Activated CD8-positive, alpha-beta memory T cell treated with anti-CD3 and anti-CD28 coated beads, Interleukin-2, amount 50 U/mL, for 24 hours (primary cell): ENCODE measurements around the gene CCSER2.
"Not testable (repeated sequence)": the region's sequence is repeated elsewhere in the genome, so short reads cannot be mapped to it uniquely, and the experiment has no call there.

Experiments used
- DNase-seq: peaks from one replicate; pipeline ENCODE4 v3.0.0-alpha.2; 2020; ENCODE audit errors: extremely low read depth

Gene CCSER2

DNA sequence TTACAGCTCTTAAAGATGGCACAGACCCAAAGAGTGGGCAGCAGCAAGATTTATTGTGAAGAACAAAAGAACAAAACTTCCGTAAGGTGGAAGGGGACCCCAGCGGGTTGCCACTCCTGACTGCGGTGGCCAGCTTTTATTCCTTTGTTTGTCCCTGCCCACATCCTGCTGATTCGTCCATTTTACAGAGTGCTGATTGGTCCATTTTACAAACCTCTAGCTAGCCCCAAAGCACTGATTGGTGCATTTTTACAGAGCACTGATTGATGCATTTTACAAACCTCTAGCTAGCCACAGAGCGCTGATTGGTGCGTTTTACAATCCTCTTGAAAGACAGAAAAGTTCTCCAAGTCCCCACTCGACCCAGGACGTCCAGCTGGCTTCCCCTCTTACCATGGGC is 16.8 kb upstream of the CCSER2 start:
- no peak for DNase-seq

GRCh38 chr10:84312816-84313215 is 15.6 kb upstream of the CCSER2 start:
- DNase-seq = no peak

DNA sequence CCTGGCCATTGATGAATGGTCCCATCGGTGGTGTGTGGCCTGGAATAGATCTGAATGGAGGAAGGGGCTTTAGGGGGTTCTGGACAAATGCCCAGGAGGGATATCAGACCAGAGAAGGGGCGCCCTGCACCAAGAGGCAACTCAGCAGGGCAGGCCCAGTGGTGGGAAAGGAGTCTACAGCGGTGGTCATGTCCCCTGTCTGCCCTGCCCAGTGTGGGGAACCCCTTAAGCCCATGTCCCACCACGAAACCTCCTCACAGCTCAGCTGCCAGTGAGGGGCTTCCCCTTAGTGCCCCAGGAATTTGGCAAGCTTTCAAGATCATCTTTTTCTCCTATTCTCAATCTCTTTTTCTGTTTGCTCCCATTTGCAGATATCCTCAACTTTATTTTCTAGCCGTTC is 14.1 kb upstream of the CCSER2 start:
- no peak for DNase-seq

DNA sequence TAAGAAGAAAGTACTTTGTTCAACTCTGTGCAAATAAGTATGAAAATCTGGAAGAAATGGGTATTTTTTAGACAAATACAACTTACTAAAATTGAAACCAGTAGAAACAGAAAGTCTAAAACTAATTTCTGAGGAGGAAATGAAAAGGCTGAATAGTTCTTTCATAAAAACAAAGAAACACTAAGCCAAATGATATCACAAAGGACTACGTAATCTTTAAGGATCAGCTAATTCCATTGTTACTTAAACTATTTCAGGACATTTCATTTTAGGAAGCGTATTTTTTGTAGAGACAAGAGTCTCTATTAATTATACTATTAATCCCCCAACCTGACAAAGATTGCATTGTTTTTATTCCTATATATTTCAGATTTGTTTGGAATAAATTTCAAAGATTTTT is 11.2 kb upstream of the CCSER2 start:
- no peak for DNase-seq

DNA sequence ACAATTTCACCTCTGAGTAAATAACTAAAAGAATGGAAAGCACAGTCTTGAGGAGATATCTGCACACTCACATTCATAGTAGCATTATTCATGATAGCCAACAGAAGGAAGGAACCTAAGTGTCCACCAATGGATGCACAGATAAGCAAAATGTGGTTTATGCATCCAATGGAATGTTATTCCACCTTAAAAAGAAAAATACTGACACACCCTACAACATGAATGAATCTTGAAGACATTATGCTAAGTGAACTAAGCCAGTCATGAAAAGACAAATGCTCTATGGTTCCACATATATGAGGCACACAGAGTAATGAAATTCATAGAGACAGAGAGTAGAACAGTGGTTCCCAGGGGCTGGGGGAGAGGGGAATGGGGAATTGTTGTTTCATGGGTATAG is 6.5 kb upstream of the CCSER2 start:
- no peak for DNase-seq

- DNase-seq = not testable (repeated sequence)
Measured at GRCh38 chr10:84323566-84323965, 4.8 kb upstream of the CCSER2 start.

DNA sequence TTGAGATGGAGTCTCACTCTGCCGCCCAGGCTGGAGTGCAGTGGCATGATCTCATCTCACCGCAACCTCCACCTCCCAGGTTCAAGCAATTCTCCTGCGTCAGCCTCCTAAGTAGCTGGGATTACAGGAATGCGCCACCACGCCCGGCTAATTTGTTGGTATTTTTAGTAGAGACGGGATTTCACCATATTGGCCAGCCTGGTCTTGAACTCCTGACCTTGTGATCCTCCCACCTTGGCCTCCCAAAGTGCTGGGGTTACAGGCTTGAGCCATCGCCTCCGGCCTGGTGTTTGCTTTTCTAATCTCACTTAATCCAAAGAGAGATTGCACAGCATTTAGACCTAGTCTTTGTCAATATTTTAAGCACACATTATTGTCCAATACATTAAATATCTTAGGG is 1.4 kb upstream of the CCSER2 start:
- not testable (repeated sequence) for DNase-seq

- DNase-seq = peak; percentile 36
Measured at GRCh38 chr10:84329196-84329611, 815 bp downstream of the CCSER2 start.

GRCh38 chr10:84329986-84330651 is 1.7 kb downstream of the CCSER2 start:
- no peak for DNase-seq

DNA sequence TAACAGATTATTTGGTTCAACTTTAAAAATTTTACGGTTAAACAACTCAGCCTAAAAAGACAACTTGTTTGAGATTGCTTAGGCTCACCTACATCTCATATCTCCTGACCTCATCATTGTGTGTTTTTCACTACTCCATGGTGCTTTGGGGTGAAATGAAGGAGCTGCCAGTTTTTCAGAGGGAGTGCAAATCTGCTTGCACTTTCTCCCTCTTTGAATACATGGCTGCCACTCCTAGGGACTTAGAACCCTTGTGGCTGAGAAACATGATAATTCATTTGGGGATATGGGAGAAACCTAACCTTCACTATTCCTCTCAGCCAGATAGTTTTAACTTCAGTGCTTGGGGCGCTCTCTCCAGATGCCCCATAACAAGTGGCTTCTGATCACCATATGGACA is 2.7 kb downstream of the CCSER2 start:
- no peak for DNase-seq

GRCh38 chr10:84333864-84334451 is 5.6 kb downstream of the CCSER2 start:
- DNase-seq = peak; percentile 27

- no peak for DNase-seq
Measured at GRCh38 chr10:84334811-84335210, 6.4 kb downstream of the CCSER2 start.

- no peak for DNase-seq
Measured at GRCh38 chr10:84335516-84335915, 7.1 kb downstream of the CCSER2 start.

- no peak for DNase-seq
Measured at GRCh38 chr10:84336406-84337090, 8.2 kb downstream of the CCSER2 start.

DNA sequence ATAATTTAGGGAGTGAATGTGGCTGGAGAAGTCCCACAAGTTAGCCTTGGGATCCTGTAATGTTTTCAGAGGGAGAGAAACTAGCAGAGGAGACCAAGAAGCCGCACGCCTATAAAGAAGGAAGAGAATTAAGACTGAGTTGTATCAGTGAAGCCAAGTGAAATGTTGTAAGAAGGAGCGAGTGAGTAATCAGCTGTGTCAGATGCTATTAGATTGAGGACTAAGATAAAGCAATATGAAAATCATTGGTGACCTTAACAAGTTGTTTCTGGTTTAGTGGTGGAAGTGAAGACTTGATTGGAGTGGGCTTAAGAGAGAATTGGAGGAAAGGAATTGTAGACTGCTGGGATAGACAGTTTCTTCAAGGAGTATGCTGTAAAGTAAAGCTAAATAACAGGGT is 8.8 kb downstream of the CCSER2 start:
- DNase-seq = no peak

GRCh38 chr10:84339025-84339424 is 10.6 kb downstream of the CCSER2 start:
- no peak for DNase-seq

DNA sequence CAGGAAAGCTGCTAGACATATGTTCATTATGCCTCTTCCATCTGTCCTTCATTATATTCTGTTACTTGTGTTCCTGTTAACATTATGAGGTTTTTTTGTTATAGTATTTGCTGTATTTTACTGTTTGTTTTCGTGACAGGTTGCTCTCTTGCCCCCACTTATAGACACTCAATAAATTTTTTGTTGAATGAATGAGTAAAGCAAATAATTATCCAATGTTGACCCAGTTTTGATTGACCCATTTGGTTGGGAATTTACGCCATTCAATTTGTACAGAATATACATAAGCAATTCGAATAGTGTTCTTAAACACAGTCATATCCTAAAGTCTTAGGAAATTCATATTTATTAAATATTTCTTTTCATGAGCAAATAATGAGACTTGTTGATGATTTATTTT is 11.8 kb downstream of the CCSER2 start:
- DNase-seq = no peak

DNA sequence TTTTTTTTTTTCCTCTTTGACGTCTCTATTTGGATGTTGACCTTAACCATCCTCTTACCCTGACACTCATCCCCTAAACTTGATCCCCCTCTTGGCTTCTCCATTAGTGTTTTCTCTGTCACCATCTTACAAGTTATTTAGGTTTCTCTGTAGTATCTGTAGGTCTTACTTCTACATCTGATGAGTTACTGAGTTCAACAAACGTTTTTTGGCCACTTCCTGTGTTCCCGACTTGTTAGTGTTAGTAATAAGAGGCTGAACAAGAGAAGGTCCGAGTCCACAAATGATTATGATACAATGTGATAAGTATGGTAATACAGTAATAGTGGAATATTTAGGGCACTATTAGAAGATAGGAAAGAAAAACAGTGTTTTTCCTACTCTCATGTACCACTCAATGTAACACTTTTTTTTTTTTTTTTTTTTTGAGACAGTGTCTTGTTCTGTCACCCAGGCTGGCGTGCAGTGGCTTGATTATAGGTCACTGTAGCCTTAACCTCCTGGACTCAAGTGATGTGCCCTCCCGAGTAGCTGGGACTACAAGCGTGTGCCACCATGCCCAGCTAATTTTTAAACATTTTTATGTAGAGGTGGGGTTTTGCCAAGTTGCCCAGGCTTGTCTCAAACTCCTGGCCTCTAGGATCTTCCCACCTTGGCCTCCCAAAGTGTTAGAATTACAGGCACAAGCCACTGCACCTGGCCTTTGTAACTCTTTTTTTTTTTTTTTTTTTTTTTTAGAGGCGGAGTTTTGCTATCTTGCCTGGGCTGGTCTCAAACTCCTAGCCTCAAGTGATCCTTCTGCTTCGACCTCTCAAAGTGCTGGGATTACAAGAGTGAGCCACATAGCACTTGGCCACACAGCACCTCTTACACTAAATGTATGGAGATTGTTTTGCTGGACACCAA is 12.5 kb downstream of the CCSER2 start:
- DNase-seq = no peak

DNA sequence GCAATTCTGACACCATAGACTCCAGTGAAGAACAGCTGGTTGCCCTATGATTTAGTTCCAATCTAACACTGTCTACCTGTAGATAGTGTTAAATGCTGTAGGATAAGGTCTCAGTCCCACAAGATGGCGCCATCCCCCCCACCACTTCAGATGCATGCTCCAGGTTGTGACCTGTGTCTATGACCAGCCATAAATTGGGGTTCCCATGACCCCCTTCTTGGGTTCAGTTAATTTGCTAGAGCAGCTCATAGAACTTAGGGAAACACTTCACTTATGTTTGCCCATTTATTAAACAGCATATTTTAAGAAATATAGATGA is 13.1 kb downstream of the CCSER2 start:
- DNase-seq = no peak

DNA sequence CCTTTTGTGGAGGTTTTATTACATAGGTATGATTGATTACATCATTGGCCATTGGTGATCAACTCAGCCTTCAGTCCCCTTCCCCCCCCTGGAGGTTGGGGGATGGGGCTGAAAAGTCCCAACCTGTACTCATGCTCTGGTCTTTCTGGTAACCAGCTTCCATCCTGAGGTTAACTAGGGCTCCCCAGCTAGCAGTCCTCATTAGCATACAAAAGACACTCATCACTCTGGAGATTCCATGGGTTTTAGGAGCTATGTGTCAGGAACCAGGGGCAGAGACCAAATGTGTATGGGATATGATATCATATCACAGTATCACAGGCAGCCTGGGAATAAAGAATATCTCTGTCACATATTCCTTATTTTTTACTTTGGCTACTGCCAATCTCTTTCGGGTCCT is 13.6 kb downstream of the CCSER2 start:
- no peak for DNase-seq

DNA sequence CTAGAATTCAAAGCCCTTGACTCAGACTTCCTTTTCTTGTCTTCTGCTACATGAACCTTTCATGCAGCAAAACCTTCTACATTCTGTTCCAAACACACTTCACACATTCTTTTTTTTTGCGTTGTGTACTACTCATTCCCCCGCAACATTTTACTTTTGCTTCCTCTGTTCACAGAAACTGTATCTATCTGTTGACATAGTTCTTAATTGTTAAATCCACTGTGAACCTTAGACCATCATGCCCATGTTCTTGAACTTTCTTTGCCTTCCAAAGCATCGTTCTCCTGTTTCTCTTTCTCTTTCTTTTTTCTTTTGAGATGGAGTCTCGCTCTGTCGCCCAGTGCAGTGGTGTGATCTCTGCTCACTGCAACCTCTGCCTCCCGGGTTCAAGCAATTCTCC is 14.2 kb downstream of the CCSER2 start:
- DNase-seq = no peak

GRCh38 chr10:84343831-84344230 is 15.4 kb downstream of the CCSER2 start:
- no peak for DNase-seq
